22Rv1 (cell line): ENCODE measurements around the gene XPNPEP1.

Experiments
- ZFX ChIP-seq: fragments of 450-650 bp; IDR thresholded peaks from 2 replicates; pipeline ENCODE4 v1.6.1; 2017; ENCODE audit warnings: antibody characterized with exemption, borderline replicate concordance
- TF ChIP-seq, protein P1 (sequence below): fragments of 450-650 bp; IDR thresholded peaks from 2 replicates; pipeline ENCODE4 v1.5.1; 2017; ENCODE audit warnings: mild to moderate bottlenecking

DNA sequence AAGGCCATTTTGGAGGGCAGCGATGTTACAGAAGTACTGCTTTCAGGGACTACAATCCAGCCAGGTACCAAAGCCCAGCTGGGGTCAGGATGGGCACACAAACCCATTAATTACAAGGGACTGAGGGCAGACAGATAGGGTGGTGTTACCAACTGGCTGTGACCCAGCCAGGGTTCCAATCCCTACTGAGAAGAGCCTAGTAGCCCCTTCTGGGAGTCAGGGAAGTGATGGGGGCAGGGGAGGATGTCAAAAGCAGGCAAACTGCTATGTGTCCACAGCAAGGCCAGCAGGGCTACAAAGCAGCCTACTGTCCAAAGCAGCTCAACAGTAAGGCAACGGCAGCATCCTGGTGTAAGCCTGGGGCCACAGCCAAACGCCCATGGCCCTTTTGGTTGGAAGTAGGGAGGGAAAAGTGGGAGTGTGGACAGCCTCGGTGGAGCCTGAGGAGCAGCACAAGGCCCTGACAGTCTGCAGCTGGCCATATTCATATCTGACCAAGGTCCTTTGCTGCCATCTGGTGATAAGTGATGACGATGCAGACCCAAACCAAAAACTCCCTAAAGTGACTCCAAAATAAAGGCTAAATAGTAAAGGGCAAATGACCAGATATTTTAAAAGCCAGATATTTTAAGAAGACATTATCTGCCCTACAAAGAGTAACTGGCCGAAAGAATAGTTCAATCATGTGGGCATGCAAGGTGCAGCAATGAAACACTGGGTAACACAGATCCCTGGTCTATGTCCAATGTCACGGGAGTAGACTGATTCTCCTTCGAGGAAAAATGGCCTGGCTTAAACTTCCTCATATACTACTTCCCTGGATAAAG is 56.9 kb downstream of the XPNPEP1 start:
- TF ChIP-seq, protein P1, sequence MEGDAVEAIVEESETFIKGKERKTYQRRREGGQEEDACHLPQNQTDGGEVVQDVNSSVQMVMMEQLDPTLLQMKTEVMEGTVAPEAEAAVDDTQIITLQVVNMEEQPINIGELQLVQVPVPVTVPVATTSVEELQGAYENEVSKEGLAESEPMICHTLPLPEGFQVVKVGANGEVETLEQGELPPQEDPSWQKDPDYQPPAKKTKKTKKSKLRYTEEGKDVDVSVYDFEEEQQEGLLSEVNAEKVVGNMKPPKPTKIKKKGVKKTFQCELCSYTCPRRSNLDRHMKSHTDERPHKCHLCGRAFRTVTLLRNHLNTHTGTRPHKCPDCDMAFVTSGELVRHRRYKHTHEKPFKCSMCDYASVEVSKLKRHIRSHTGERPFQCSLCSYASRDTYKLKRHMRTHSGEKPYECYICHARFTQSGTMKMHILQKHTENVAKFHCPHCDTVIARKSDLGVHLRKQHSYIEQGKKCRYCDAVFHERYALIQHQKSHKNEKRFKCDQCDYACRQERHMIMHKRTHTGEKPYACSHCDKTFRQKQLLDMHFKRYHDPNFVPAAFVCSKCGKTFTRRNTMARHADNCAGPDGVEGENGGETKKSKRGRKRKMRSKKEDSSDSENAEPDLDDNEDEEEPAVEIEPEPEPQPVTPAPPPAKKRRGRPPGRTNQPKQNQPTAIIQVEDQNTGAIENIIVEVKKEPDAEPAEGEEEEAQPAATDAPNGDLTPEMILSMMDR = peak; percentile 58
- TF ChIP-seq ZFX = no peak
